SU-DHL-6 (cell line): ENCODE measurements around the gene NKAIN1.
"Not testable (repeated sequence)": the region's sequence is repeated elsewhere in the genome, so short reads cannot be mapped to it uniquely, and the experiment has no call there.

Experiments
- H2AFZ ChIP-seq: fragments of 200-600 bp; sonication (generic); 2 replicates; pipeline ENCODE4 v1.6.1; 2014; ENCODE audit warnings: low read depth, mild to moderate bottlenecking, moderate library complexity, mixed read lengths, antibody characterized with exemption, low read length; ENCODE audit not compliant: severe bottlenecking
- H3F3A ChIP-seq: fragments of 200-600 bp; shearing (Covaris generic); 2 replicates; pipeline ENCODE4 v1.6.0; 2016; ENCODE audit warnings: antibody characterized with exemption, mild to moderate bottlenecking; ENCODE audit not compliant: insufficient read depth
- H3K27ac ChIP-seq: fragments of 200-600 bp; sonication (generic); 2 replicates; pipeline ENCODE4 v1.5.1; 2016; ENCODE audit warnings: low read depth, mild to moderate bottlenecking, low read length, moderate library complexity, mixed read lengths
- H3K27me3 ChIP-seq: fragments of 200-600 bp; sonication (generic), shearing (Covaris generic); 2 replicates; pipeline ENCODE4 v1.6.0; 2014; ENCODE audit warnings: mild to moderate bottlenecking, low read length
- H3K36me3 ChIP-seq: fragments of 200-600 bp; sonication (generic); 2 replicates; pipeline ENCODE4 v1.6.1; 2014; ENCODE audit warnings: mild to moderate bottlenecking, low read length, mixed read lengths
- H3K4me2 ChIP-seq: fragments of 300-600, 200-600 bp; shearing (Covaris generic), sonication (generic); 2 replicates; pipeline ENCODE4 v1.6.0; 2014; ENCODE audit warnings: low read length, low read depth, mild to moderate bottlenecking; ENCODE audit not compliant: poor library complexity, severe bottlenecking
- H3K4me3 ChIP-seq: fragments of 200-600 bp; sonication (generic); 2 replicates; pipeline ENCODE4 v1.5.1; 2014; ENCODE audit warnings: antibody characterized with exemption, low read length, mild to moderate bottlenecking, mixed read lengths; ENCODE audit not compliant: insufficient read depth, poor library complexity, severe bottlenecking
- H3K79me2 ChIP-seq: fragments of 200-600 bp; sonication (generic); 2 replicates; pipeline ENCODE4 v1.6.1; 2014; ENCODE audit warnings: mild to moderate bottlenecking, low read length, moderate library complexity; ENCODE audit not compliant: insufficient read depth
- H3K9ac ChIP-seq: fragments of 200-600 bp; sonication (generic); 2 replicates; pipeline ENCODE4 v1.7.0; 2014; ENCODE audit warnings: mild to moderate bottlenecking, low read length
- H3K9me2 ChIP-seq: fragments of 200-600 bp; sonication (generic); replicated peaks from 2 replicates; pipeline ENCODE4 v1.6.1; 2014; ENCODE audit warnings: low read length; ENCODE audit not compliant: insufficient read depth
- H3K9me3 ChIP-seq: fragments of 200-600 bp; sonication (generic); 2 replicates; pipeline ENCODE4 v1.6.1; 2014; ENCODE audit warnings: low read length, mixed read lengths; ENCODE audit not compliant: insufficient read depth
- H4K20me1 ChIP-seq: fragments of 200-600 bp; sonication (generic); 2 replicates; pipeline ENCODE4 v1.6.1; 2014; ENCODE audit warnings: low read depth, mild to moderate bottlenecking, antibody characterized with exemption, low read length, moderate library complexity, mixed read lengths
- EZH2phosphoT487 ChIP-seq: fragments of 200-600 bp; sonication (generic), shearing (Covaris generic); conservative IDR thresholded peaks from 2 replicates; pipeline ENCODE4 v1.6.1; 2018; ENCODE audit warnings: mild to moderate bottlenecking, antibody characterized with exemption, low read length, moderate library complexity, mixed read lengths
- TF ChIP-seq, protein P1 (sequence below): fragments of 200-600 bp; sonication (generic); IDR thresholded peaks from one replicate; pipeline ENCODE4 v1.5.1; 2017; ENCODE audit warnings: antibody characterized with exemption, mild to moderate bottlenecking, low read length, moderate library complexity; ENCODE audit not compliant: insufficient read depth, poor library complexity, severe bottlenecking

NKAIN1 gene

DNA sequence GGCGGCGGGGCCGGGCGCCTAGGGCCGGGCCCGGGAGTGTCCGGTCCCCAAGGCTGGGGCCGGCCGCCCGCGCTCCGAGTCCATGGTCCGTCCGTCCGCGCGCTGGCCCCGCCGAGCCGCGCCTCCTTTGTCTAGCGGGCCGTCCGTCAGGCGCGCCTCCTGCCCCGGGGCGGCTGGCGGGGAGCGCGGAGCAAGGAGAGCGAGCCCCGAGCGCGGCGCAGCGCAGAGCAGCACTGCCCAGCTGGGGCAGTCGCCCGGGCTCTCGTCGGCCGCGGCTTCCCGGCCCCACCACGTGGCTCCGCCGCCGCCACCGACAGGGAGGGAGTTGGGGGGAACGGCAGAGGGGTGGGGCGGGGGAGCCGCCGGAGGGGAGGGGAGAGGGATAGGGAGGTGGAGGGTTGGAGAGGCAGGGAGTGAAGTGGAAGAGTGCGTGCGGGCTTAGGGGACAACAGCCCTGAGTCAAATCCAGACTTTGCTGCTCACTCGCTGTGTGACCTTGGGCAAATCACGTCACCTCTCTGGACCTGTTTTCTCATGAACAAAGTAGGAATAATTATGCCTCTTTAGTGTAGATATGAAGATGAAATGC, at the start of gene NKAIN1:
Gene NKAIN1 (minus strand): TSS at position 235 of the 589 bp plus-strand sequence. CDS start 340 bp downstream, outside the sequence.
- Histone ChIP-seq H3F3A (no peaks in the 10 kb centered on the region), H3K27me3 (no peaks in the 10 kb centered on the region), H3K27ac (no peak within 1 kb of the TSS), H3K4me3 (no peak within 1 kb of the TSS), H3K9ac (no peak within 1 kb of the TSS), H3K36me3 (no peaks in the 10 kb centered on the region), H2AFZ (no peak within 1 kb of the TSS), H4K20me1 (no peaks in the 10 kb centered on the region), H3K9me2 (no peaks in the 10 kb centered on the region), H3K79me2 (no peaks in the 10 kb centered on the region), H3K9me3 (no peaks in the 10 kb centered on the region), H3K4me2 (no peak within 1 kb of the TSS)
- TF ChIP-seq, protein P1, sequence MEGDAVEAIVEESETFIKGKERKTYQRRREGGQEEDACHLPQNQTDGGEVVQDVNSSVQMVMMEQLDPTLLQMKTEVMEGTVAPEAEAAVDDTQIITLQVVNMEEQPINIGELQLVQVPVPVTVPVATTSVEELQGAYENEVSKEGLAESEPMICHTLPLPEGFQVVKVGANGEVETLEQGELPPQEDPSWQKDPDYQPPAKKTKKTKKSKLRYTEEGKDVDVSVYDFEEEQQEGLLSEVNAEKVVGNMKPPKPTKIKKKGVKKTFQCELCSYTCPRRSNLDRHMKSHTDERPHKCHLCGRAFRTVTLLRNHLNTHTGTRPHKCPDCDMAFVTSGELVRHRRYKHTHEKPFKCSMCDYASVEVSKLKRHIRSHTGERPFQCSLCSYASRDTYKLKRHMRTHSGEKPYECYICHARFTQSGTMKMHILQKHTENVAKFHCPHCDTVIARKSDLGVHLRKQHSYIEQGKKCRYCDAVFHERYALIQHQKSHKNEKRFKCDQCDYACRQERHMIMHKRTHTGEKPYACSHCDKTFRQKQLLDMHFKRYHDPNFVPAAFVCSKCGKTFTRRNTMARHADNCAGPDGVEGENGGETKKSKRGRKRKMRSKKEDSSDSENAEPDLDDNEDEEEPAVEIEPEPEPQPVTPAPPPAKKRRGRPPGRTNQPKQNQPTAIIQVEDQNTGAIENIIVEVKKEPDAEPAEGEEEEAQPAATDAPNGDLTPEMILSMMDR: no peak
- TF ChIP-seq EZH2phosphoT487: no peak

DNA sequence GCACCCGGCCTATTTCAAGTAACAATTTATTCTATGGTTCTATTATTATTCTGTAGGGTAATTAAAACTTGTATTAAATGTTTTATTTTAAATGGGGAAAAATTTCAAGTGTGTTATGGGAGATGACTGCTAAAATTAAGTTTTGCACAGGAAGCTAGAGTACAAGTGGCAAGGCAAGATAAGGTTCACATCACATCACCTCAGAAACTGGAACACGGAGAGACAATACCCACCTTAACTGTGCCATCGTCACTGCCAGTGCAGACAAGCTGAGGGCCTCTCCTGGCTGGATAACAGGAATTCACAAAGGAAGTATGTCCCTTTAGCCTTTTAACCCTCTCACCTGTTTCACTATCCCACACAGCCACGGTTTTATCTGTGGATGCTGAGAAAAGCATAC, 49.3 kb upstream of the NKAIN1 start:
- H3K27ac ChIP-seq: no peak overlapping the region
- TF ChIP-seq EZH2phosphoT487: no peak
- TF ChIP-seq, protein P1: no peak
- no peak overlapping the region for H3K4me2 ChIP-seq

DNA sequence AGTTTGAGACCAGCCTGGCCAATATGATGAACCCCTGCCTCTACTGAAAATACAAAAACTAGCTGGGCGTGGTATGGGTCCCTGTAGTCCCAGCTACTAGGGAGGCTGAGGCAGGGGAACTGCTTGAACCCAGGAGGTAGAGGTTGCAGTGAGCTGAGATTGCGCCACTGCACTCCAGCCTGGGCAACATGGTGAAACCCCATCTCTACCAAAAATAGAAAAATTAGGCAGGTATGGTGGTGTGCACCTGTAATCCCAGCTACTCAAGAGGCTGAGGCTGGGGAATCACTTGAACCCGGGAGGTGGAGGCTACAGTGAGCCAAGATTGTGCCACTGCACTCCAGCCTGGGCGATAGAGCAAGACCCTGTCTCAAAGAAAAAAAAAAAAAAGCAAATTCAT, 48.1 kb upstream of the NKAIN1 start:
- H3K4me3 ChIP-seq, H3K4me2 ChIP-seq: not testable (repeated sequence)
- peaks cover 16% of the 10 kb centered on the region; the same call in 1 of the 2 replicates for H3K36me3 ChIP-seq

More for the DNA sequence above, 49.3 kb upstream of the NKAIN1 start:
- no peak overlapping the region for H3K9ac ChIP-seq
- H3F3A ChIP-seq: 0 out of 2 replicates have a peak, but pooled peaks cover 3% of the 10 kb centered on the region
- no peaks in the 10 kb centered on the region for H4K20me1 ChIP-seq
- H3K79me2 ChIP-seq: peaks cover 19% of the 10 kb centered on the region
- H3K27me3 ChIP-seq: no peaks in the 10 kb centered on the region
- H2AFZ ChIP-seq: no peak overlapping the region
- no peaks in the 10 kb centered on the region for H3K9me2 ChIP-seq
- no peaks in the 10 kb centered on the region for H3K9me3 ChIP-seq
- peaks cover 16% of the 10 kb centered on the region; the same call in 1 of the 2 replicates for H3K36me3 ChIP-seq
- no peak overlapping the region for H3K4me3 ChIP-seq

DNA sequence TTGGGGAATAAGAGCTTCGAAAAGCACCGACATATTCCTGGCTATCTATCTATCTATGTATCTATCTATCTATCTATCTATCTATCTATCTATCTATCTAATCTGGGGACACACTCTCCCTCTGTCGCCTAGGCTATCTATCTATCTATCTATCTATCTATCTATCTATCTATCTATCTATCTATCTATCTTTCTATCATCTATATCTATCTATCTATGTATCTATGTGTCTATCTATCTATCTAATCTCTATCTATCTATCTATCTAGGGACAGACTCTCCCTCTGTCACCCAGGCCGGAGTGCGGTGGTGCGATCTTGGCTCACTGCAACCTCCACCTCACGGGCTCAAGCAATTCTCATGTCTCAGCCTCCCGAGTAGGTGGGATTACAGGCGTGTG, 42.7 kb upstream of the NKAIN1 start:
- not testable (repeated sequence) for H3K27ac ChIP-seq, H3K9me2 ChIP-seq, H2AFZ ChIP-seq, H3K9ac ChIP-seq, H3K9me3 ChIP-seq, H3K79me2 ChIP-seq, H3K27me3 ChIP-seq, H3F3A ChIP-seq, H3K4me2 ChIP-seq, H3K4me3 ChIP-seq, H4K20me1 ChIP-seq
- H3K36me3 ChIP-seq: peaks cover 31% of the 10 kb centered on the region

More for the DNA sequence above, 48.1 kb upstream of the NKAIN1 start:
- H3K27ac ChIP-seq, H2AFZ ChIP-seq, H3K9me3 ChIP-seq, H3F3A ChIP-seq, H4K20me1 ChIP-seq, H3K79me2 ChIP-seq, H3K9ac ChIP-seq, H3K9me2 ChIP-seq, H3K27me3 ChIP-seq: not testable (repeated sequence)
